Measurements from ENCODE around the gene TIE1.
A peak's percentile ranks its signal among the peaks of the same experiment; 100 is the strongest.

The TIE1 gene

GRCh38 chr1:43272161-43272560 lies 28.6 kb upstream of the TIE1 start:
- H3K4me3 ChIP-seq (ENCODE audit: low read length): no peak overlapping the region
- no peaks in the 10 kb centered on the region for H3K27me3 ChIP-seq (ENCODE audit: low read depth, low read length)
- no peaks in the 10 kb centered on the region for H3K4me1 ChIP-seq (ENCODE audit: low read length)
- no peak overlapping the region for H3K9ac ChIP-seq (ENCODE audit: low read length)
- H3K4me2 ChIP-seq (ENCODE audit: low read length): no peak overlapping the region
- H3K9me3 ChIP-seq (ENCODE audit: insufficient read depth, low read length): no peaks in the 10 kb centered on the region
- H3K79me2 ChIP-seq (ENCODE audit: low read length): no peaks in the 10 kb centered on the region
- no peak overlapping the region for H2AFZ ChIP-seq (ENCODE audit: low read depth, low read length)
- H3K36me3 ChIP-seq (replicated peaks; ENCODE audit: low read depth, low read length): no peaks in the 10 kb centered on the region
- TF ChIP-seq CTCF (IDR thresholded peaks at IDR 0.05; ENCODE audit: low read depth, low read length) (no peak), EZH2phosphoT487 (IDR thresholded peaks at IDR 0.05; ENCODE audit: low read depth) (no peak)
- H3K27ac ChIP-seq (ENCODE audit: low read length): no peak overlapping the region
- no peaks in the 10 kb centered on the region for H4K20me1 ChIP-seq (ENCODE audit: insufficient read depth, low read length)

GRCh38 chr1:43272576-43273571 lies 27.9 kb upstream of the TIE1 start:
- Histone ChIP-seq H3K27ac (ENCODE audit: low read length) (no peak overlapping the region), H3K27me3 (ENCODE audit: low read depth, low read length) (no peaks in the 10 kb centered on the region), H3K4me1 (ENCODE audit: low read length) (no peaks in the 10 kb centered on the region), H3K9me3 (ENCODE audit: insufficient read depth, low read length) (no peaks in the 10 kb centered on the region), H2AFZ (ENCODE audit: low read depth, low read length) (no peak overlapping the region), H3K9ac (ENCODE audit: low read length) (no peak overlapping the region), H3K4me2 (ENCODE audit: low read length) (no peak overlapping the region), H4K20me1 (ENCODE audit: insufficient read depth, low read length) (no peaks in the 10 kb centered on the region), H3K4me3 (ENCODE audit: low read length) (no peak overlapping the region), H3K79me2 (ENCODE audit: low read length) (no peaks in the 10 kb centered on the region), H3K36me3 (replicated peaks; ENCODE audit: low read depth, low read length) (no peaks in the 10 kb centered on the region)
- no peak for TF ChIP-seq CTCF (IDR thresholded peaks at IDR 0.05; ENCODE audit: low read depth, low read length)
- no peak for TF ChIP-seq EZH2phosphoT487 (IDR thresholded peaks at IDR 0.05; ENCODE audit: low read depth)

GRCh38 chr1:43273708-43274107 lies 27.1 kb upstream of the TIE1 start:
- no peak overlapping the region for H3K4me3 ChIP-seq (ENCODE audit: low read length)
- no peak overlapping the region for H3K9ac ChIP-seq (ENCODE audit: low read length)
- H3K4me1 ChIP-seq (ENCODE audit: low read length): no peaks in the 10 kb centered on the region
- no peak overlapping the region for H3K27ac ChIP-seq (ENCODE audit: low read length)
- H4K20me1 ChIP-seq (ENCODE audit: insufficient read depth, low read length): no peaks in the 10 kb centered on the region
- H3K4me2 ChIP-seq (ENCODE audit: low read length): no peak overlapping the region
- H3K36me3 ChIP-seq (replicated peaks; ENCODE audit: low read depth, low read length): no peaks in the 10 kb centered on the region
- H2AFZ ChIP-seq (ENCODE audit: low read depth, low read length): no peak overlapping the region
- TF ChIP-seq EZH2phosphoT487 (IDR thresholded peaks at IDR 0.05; ENCODE audit: low read depth): no peak
- no peak for TF ChIP-seq CTCF (IDR thresholded peaks at IDR 0.05; ENCODE audit: low read depth, low read length)
- no peaks in the 10 kb centered on the region for H3K27me3 ChIP-seq (ENCODE audit: low read depth, low read length)
- no peaks in the 10 kb centered on the region for H3K79me2 ChIP-seq (ENCODE audit: low read length)
- no peaks in the 10 kb centered on the region for H3K9me3 ChIP-seq (ENCODE audit: insufficient read depth, low read length)

GRCh38 chr1:43274125-43274803 lies 26.5 kb upstream of the TIE1 start:
- H3K27me3 ChIP-seq (ENCODE audit: low read depth, low read length): no peaks in the 10 kb centered on the region
- no peak overlapping the region for H3K4me2 ChIP-seq (ENCODE audit: low read length)
- no peaks in the 10 kb centered on the region for H3K4me1 ChIP-seq (ENCODE audit: low read length)

More at GRCh38 chr1:43274125-43274803, 26.5 kb upstream of the TIE1 start:
- no peak overlapping the region for H3K4me3 ChIP-seq (ENCODE audit: low read length)
- H3K36me3 ChIP-seq (replicated peaks; ENCODE audit: low read depth, low read length): no peaks in the 10 kb centered on the region
- no peaks in the 10 kb centered on the region for H4K20me1 ChIP-seq (ENCODE audit: insufficient read depth, low read length)
- H3K79me2 ChIP-seq (ENCODE audit: low read length): no peaks in the 10 kb centered on the region
- H3K9me3 ChIP-seq (ENCODE audit: insufficient read depth, low read length): no peaks in the 10 kb centered on the region
- no peak overlapping the region for H3K27ac ChIP-seq (ENCODE audit: low read length)
- TF ChIP-seq CTCF (IDR thresholded peaks at IDR 0.05; ENCODE audit: low read depth, low read length): no peak
- no peak for TF ChIP-seq EZH2phosphoT487 (IDR thresholded peaks at IDR 0.05; ENCODE audit: low read depth)
- H3K9ac ChIP-seq (ENCODE audit: low read length): no peak overlapping the region
- peak overlapping the region; percentile 74; the same call in 1 of the 2 replicates for H2AFZ ChIP-seq (ENCODE audit: low read depth, low read length)

Measured in OCI-LY3 (cell line).